ENCODE results near the gene IGIP.

Gene IGIP

GRCh38 chr5:140125637-140126036 lies at the start of gene IGIP:
TSS of gene IGIP (plus strand) at chr5:140125937. CDS start at chr5:140128477, 2,540 bp downstream.
- DNase-seq (ENCODE audit: low read depth in 1 of 2, low spot score in 1 of 2): no peak

GRCh38 chr5:140076142-140076541 lies 49.6 kb upstream of the IGIP start:
- DNase-seq (ENCODE audit: low read depth in 1 of 2, low spot score in 1 of 2): no peak

GRCh38 chr5:140076788-140077187 lies 48.9 kb upstream of the IGIP start:
- DNase-seq (ENCODE audit: low read depth in 1 of 2, low spot score in 1 of 2): no peak

- DNase-seq (ENCODE audit: low read depth in 1 of 2, low spot score in 1 of 2): no peak
Observed at GRCh38 chr5:140083120-140083519, 42.6 kb upstream of the IGIP start.

- no peak for DNase-seq (ENCODE audit: low read depth in 1 of 2, low spot score in 1 of 2)
Observed at GRCh38 chr5:140083650-140084049, 42.1 kb upstream of the IGIP start.

- no peak for DNase-seq (ENCODE audit: low read depth in 1 of 2, low spot score in 1 of 2)
Observed at GRCh38 chr5:140084541-140084940, 41.2 kb upstream of the IGIP start.

- DNase-seq (ENCODE audit: low read depth in 1 of 2, low spot score in 1 of 2): no peak
Observed at GRCh38 chr5:140090251-140090650, 35.5 kb upstream of the IGIP start.

- no peak for DNase-seq (ENCODE audit: low read depth in 1 of 2, low spot score in 1 of 2)
Observed at GRCh38 chr5:140093179-140093578, 32.6 kb upstream of the IGIP start.

- no peak for DNase-seq (ENCODE audit: low read depth in 1 of 2, low spot score in 1 of 2)
Observed at GRCh38 chr5:140093866-140094265, 31.9 kb upstream of the IGIP start.

GRCh38 chr5:140094889-140095288 lies 30.8 kb upstream of the IGIP start:
- no peak for DNase-seq (ENCODE audit: low read depth in 1 of 2, low spot score in 1 of 2)

- no peak for DNase-seq (ENCODE audit: low read depth in 1 of 2, low spot score in 1 of 2)
Observed at GRCh38 chr5:140101179-140101578, 24.6 kb upstream of the IGIP start.

GRCh38 chr5:140103154-140103553 lies 22.6 kb upstream of the IGIP start:
- DNase-seq (ENCODE audit: low read depth in 1 of 2, low spot score in 1 of 2): no peak

- no peak for DNase-seq (ENCODE audit: low read depth in 1 of 2, low spot score in 1 of 2)
Observed at GRCh38 chr5:140104100-140104499, 21.6 kb upstream of the IGIP start.

- no peak for DNase-seq (ENCODE audit: low read depth in 1 of 2, low spot score in 1 of 2)
Observed at GRCh38 chr5:140106101-140106500, 19.6 kb upstream of the IGIP start.

- no peak for DNase-seq (ENCODE audit: low read depth in 1 of 2, low spot score in 1 of 2)
Observed at GRCh38 chr5:140106805-140107311, 18.9 kb upstream of the IGIP start.

GRCh38 chr5:140107312-140108092 lies 18.2 kb upstream of the IGIP start:
- DNase-seq (ENCODE audit: low read depth in 1 of 2, low spot score in 1 of 2): peak; percentile 83 to 86

GRCh38 chr5:140108093-140109017 lies 17.4 kb upstream of the IGIP start:
- no peak for DNase-seq (ENCODE audit: low read depth in 1 of 2, low spot score in 1 of 2)

- no peak for DNase-seq (ENCODE audit: low read depth in 1 of 2, low spot score in 1 of 2)
Observed at GRCh38 chr5:140109018-140109758, 16.5 kb upstream of the IGIP start.

- DNase-seq (ENCODE audit: low read depth in 1 of 2, low spot score in 1 of 2): no peak
Observed at GRCh38 chr5:140109759-140110645, 15.7 kb upstream of the IGIP start.

- DNase-seq (ENCODE audit: low read depth in 1 of 2, low spot score in 1 of 2): no peak
Observed at GRCh38 chr5:140110646-140110957, 15.1 kb upstream of the IGIP start.

Measured in activated CD4-positive, alpha-beta T cell treated with anti-CD3 and anti-CD28 coated beads, Interleukin-2, amount 50 U/mL, for 24 hours (primary cell).